Left kidney (tissue), 1 donor: ENCODE data around the gene UPP2. TPM values are rescaled to one million over a fixed set of nuclear protein-coding genes. Genes with fewer than 3 reads are reported as not detected.

Experiments used
- polyA plus RNA-seq: library from polyadenylated mRNA; unstranded; fragments of 120-200 nt; gene quantifications from one replicate; pipeline ENCODE4 v1.2.1, GENCODE V29; 2013; ENCODE audit not compliant: insufficient read length

Gene UPP2
- polyA plus RNA-seq, 1 donor: 11.2 TPM

Other genes starting within 250 kb of the UPP2 start
- 27.6 TPM for gene ACVR1, start 225.5 kb upstream of the UPP2 start, polyA plus RNA-seq